Measurements from ENCODE around the gene CDH1.

CDH1 gene

DNA sequence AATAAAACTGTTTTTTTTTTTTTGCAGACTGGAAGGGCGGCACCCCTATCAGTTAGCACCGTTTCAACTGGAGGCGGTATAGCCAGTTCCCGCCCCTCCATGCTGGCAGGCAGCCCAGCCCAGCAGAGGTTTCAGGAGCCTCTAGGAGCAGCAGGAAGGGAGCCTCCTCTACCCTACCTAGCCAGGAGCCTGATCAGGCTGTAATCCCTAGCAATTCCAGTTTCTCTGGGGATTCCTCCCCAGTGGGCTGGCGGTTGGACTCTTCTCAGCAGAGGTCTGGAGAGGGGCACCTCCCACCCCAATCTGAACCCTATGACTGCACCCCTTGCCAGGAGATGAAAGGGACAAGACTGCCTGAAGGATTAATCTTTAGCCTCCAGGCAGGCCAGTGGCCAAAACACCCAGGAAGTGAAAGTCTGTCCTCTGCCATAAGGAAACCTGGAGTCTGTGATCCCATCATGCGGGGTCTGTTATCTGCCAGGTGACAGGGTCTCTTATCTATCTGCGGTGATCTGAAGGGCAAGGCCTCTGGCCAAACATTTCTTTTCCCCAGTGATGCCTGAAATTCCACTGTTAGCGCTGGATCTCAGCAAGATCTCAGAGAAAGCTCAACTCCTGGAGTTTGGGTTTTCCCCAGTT, 4.9 kb upstream of the CDH1 start:
- no peak for DNase-seq

DNA sequence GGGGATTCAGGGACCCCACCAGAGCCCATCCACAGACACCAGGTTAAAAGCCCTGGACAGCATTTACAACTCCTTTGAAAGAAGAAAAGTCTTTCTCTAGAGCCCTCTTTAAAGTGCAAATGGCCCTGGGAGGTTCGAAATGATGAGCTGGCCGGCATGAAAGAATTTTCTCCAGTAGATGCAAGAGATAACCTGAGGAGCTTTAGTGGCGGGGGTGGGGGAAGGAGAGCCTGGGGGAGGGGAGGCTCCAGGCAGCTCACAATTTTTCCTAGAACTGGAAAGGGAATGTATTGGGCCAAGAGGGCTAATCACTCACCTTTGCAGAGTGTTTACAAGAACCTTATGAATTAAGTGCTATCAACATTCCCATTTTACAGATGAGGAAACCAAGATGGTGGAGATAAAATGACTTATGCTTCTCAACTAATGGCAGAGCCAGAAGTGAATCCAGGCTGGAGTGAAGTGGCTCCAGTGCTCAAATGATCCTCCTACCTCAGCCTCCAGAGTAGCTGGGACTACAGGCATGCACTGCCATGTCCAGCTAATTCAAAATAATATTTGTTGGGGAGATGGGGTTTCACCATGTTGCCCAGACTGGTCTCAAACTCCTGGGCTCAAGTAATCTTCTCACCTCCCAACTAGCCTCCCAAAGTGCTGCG, 4.2 kb upstream of the CDH1 start:
- no peak for DNase-seq

DNA sequence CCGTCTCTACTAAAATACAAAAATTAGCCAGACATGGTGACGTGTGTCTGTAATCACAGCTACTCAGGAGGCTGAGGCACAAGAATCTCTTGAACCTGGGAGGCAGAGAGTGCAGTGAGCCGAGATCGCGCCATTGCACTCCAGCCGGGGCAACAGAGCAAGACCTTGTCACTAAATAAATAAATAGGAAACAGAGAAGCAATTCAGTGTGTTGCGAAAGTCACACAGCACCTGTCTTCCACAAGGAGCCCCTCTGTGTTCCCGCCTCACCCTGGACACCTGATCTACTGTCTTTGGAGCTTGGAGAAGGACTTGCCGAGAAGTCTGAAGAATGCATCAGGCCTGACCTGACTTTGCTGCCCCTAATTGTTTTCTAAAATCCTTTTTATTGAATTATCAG, 3.5 kb upstream of the CDH1 start:
- no peak for DNase-seq

DNA sequence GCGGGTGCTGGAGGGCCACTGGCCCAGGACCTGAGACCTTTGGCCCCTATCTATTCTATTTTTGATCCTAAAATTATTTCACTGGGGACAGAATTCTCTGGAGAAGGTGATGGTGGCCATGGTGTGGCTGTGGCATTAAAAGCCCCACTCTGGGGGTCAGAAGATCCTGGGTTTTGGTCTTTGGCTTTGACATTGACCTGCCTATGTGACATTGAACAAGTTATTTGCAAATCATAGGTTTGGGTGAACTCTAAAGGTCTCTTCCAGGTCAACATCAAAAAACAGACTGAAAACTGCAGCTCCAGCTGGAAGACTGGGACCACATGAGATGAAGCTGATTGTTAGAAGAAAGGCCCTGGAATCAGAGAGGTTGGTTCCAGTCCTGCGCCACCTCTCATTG, 2.3 kb upstream of the CDH1 start:
- DNase-seq, result no peak

DNA sequence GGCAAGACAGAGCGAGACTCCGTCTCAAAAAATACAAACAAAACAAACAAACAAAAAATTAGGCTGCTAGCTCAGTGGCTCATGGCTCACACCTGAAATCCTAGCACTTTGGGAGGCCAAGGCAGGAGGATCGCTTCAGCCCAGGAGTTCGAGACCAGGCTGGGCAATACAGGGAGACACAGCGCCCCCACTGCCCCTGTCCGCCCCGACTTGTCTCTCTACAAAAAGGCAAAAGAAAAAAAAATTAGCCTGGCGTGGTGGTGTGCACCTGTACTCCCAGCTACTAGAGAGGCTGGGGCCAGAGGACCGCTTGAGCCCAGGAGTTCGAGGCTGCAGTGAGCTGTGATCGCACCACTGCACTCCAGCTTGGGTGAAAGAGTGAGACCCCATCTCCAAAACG, 531 bp upstream of the CDH1 start:
- no peak for DNase-seq

DNA sequence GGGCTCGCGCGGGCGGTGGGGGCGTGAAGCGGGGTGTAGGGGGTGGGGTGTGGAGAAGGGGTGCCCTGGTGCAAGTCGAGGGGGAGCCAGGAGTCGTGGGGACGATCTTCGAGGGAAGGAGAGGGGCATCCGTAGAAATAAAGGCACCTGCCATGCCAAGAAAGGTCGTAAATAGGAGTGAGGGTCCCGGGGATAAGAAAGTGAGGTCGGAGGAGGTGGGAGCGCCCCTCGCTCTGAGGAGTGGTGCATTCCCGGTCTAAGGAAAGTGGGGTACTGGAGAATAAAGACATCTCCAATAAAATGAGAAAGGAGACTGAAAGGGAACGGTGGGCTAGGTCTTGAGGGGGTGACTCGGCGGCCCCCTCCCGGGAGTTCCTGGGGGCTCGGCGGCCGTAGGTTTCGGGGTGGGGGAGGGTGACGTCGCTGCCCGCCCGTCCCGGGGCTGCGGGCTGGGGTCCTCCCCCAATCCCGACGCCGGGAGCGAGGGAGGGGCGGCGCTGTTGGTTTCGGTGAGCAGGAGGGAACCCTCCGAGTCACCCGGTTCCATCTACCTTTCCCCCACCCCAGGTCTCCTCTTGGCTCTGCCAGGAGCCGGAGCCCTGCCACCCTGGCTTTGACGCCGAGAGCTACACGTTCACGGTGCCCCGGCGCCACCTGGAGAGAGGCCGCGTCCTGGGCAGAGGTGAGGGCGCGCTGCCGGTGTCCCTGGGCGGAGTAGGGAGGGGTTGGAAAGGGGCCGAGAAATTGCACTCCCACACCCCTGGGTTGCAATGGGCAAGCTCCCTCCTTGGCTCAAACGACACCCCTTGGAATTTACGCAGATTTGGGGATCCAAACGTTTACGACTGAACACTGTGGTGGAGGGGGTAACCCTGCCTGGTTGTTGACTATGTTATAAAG, 888 bp downstream of the CDH1 start:
- peak in 1 of 2 experiments; percentile 19 for DNase-seq

DNA sequence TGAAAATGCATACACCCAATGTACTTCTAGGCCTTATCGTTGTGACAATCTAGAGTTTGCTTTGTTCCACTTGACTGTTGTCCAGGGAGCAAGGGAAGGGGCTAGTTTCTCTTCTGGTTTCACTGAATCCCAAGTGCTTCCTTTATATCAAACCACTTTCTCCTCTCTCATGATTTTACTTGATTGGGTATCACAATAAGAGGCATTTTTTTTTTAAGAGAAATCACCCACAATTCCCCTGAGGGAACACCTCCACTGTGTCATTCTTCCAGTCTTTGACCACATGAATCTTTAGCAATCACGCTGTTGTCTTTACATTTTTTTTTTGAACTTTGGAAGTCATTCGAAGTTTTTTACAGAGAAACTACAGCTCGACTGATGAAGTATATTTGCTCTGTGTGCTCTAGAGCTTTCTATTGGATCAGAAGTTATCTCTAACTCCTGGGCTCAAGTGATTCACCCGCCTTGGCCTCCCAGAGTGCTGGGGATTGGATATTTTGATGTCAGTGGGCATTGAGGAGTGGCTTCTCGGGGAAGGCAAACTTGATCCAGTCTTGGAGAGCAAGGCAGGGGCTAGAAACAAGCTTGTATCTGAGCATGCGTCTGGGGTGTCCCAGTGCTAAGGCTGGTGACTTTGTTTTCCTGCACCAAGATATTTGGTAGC, 3.0 kb downstream of the CDH1 start:
- DNase-seq, result no peak

DNA sequence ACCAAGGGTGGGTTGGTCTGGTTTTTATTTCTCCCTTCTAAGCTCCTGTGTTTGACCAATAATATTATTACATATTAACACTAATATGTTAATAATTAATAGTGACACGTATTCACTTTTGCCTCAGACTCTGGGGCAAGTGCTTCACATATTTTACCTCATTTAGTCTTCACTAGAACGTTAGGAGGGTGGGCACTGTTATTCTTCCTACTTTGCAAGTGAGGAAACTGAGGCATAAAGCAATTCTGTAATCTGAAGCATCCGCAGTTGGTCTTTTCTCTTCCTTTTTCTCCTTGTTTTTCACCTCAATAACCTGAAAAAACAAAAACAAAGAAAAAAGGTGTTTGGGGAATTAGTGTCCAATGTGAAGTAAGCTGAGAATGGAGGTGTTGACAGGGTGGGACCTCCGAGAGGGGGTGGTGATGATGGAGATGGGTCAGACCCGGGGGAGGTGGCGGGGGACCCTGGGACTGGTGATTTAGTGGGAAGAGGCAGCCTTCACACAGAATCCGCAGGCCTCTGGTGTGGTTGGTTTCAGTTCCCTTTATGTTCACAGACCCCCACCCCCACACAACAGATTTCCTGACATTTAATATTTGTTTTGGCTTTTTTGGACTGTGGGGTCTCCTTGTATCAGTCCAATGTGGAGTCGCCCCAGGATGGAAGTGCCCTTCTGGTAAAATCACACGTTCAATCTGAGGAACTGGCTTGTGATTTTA, 3.7 kb downstream of the CDH1 start:
- no peak for DNase-seq

DNA sequence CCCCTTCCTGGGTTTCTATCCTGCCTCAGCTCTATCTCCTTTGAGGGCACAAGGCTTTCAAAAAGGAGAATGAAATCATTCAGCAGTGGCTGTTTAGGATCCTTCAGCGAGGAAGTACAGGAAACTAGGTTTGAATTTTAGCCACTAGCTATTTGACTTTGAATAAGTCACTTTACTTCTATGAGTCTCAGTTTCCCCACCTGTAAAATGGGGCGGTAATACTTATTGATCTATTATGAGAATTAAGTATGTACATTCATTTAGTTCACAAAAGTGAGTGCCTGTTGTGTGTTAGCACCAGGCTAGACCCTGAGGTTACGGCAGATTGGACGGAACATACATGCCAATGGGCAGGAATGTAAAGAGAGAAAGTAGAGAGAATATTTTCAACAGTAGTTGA, 6.6 kb downstream of the CDH1 start:
- no peak for DNase-seq

DNA sequence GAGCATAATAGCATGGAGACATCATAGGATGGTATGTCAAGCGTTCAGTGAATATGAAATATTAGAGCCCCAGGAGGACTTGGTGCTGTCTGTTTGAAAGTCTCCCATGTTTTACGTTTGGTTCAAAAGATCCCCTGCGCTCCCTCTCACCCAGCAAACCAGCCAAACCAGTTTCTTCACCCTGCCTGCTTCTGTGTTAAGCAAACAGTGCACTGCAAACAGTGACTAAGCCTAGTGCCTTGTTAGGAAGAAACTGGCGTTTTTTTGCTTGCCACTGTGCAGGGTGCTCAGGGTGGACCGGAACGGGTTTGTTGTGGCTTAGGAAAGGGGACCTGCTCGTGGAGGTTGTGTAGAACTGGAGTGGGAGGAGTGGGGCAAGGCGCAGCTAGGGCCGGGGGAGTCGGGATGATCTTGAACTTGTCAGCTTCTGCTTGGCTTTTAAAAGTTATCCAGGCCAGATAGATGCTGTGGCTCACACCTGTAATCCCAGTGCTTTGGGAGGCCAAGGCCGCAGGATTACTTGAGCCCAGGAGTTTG, 7.7 kb downstream of the CDH1 start:
- DNase-seq, result no peak

DNA sequence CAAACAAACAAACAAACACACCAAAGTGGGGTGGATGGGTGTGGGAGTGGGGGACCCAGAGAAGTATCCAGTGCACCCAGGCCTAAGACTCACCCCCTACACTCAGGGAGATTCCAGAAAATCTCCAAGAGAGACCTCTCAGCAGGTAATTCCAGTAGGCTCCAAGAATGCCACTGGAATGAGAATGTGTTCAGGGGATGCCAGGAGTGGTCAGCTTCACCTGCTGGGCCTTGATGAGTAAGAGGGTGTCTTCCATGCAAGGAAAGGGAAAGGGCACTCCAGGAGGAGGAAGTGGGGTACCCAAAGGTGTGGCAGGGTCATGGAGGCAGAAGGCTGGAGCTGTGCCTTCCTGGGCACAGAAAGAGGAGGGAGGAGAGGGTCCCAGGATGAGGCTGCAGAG, 9.9 kb downstream of the CDH1 start:
- DNase-seq, result no peak

DNA sequence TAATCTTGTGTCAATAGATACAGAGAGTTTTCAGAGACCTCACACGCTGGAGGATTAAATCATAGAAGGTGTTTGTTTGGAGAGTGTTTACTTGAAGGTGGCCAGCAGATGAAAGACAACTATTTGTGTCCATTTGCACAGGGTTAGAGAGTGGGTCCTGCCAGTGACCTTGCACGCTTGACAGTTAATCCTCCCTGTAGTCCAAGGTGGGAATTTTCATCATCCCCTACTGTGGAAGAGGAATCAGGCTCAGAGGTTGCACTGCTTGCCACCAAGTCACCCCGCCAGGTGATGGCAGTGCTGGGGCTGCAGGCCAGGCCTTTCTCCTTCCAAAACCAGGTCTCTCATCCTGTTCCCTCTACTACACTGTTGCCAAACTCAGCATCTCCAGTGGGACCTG, 12.3 kb downstream of the CDH1 start:
- no peak for DNase-seq

DNA sequence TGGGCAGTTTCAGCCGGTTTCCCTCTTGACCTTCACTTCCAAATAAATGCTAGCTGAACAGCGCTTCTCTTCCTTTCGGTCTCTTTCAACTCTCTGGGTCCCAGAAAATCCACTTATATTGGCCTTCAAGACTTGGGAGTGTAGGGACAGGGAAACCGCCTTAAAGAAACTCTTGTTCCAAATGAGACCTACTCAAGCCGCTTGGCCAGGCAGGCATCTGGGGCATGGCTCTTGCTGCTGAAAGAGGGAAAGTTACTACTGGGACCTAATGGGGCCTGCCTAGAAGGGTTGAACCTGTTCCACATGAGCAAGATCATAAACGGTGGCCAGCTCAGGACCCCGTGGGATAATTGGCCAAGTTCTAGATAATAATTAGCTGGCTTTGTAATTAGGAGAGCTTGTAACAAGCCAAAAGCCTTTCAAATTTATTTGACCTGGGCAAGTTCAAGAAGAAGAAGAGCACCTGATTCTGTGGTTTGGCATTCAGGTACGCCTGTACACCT, 13.2 kb downstream of the CDH1 start:
- DNase-seq, result no peak

DNA sequence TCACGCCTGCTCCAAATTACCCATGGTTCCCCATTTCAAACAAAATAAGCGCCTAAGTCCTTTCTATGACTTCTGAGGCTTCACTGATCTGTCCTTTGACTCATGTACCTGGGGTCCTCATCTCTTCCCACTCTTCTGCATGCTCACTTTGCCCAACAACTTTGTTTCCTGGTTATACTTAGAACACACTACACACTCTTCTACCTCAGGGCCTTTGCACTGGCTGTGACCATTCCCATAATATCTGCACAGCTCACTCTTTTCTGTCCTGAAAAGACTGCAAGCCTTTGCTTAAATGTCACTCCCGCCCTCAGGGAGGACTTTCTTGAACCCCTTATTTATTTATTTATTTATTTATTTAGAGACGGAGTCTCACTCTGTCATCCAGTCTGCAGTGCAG, 14.1 kb downstream of the CDH1 start:
- DNase-seq, result no peak

DNA sequence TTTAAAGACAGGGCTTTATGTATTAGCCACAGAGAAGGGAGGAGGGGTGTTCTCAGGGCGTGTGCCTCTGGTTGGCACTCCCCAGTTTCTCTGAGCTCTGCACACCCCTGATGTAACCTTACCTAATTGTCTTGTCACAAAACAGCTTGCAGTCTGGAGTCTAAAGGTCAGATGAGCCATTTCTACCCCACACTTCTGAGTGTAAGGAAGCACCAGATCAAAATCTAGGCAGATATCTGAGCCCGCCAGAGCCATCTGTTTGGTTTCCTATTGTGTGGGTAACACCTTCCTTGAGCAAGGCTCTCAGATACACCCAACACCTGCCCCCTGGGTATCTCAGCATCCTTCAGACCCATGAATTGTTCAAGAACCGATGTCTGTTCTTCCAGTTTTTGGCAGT, 15.5 kb downstream of the CDH1 start:
- peak; percentile 43 to 58 for DNase-seq

DNA sequence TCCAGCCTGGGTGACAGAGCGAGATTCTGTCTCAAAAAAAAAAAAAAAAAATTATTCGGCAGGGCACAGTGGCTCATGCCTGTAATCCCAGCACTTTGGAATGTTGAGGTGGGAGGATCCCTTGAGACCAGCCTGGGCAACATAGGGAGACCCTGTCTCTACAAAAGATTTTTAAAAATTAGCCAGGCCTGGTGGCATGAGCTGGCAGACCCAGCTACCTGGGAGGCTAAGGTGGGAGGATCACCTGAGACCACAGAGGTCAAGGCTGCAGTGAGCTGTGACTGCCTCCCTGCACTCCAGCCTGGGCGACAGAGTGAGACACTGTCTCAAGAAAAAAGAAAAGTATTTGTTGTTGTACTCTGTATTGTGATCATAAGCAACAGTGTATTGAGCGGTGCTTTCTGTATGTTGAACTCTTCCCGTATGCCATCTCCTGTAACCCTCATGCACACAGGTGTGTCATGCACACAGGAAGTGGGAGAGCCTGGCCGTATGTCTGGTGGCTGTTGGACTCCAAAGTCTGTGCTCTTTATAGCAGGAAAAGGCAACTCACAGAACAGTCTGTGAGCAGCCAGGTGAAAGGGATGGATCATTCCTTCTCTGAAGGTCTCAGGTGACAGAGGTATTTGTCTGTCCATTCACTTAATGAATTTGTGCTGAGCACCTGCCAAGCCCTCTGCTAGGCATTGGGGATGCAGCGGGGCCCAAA, 17.1 kb downstream of the CDH1 start:
- no peak for DNase-seq

DNA sequence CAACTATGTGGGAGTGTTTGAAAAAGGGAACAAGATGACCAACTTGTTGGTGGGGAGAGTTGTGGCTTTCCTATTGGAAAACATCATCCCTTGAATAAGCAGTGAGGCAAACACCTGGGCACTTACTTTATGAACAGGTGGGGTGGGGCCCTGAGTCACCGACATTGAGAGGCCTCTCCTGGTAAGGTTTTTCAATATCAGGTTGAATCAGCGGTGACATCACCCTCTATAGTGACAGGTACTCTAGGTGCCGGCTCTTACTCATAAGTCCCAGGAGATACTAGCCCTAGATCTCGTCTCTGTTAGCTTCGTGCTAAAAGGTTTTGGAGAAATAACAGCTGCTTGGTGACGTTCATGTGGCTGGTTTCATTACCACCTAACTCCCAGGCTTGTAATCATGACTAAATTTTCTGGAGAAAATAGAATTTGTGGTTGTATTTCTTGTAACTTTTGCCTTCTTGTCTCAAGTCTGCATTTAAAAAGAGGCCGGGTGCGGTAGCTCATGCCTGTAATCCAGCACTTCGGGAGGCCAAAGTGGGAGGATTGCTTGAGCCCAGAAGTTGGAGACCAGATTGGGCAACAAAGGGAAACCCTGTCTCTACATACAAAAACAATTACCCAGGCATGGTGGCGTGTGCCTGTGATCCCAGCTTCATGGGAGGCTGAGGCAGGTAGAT, 19.3 kb downstream of the CDH1 start:
- peak; percentile 77 to 84 for DNase-seq

DNA sequence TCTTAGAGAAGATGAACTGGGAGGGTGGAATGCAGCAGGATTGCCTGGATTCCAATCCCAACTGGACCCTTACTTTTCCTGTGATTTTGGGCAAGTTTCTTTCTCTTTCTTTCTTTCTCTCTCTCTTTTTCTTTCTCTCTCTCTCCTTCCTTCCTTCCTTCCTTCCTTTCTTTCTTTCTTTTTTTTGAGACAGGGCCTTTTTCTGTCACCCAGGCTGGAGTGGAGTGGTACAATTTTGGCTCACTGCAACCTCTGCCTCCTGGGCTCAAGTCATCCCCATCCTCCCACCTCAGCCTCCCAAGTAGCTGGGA, 20.5 kb downstream of the CDH1 start:
- no peak for DNase-seq

DNA sequence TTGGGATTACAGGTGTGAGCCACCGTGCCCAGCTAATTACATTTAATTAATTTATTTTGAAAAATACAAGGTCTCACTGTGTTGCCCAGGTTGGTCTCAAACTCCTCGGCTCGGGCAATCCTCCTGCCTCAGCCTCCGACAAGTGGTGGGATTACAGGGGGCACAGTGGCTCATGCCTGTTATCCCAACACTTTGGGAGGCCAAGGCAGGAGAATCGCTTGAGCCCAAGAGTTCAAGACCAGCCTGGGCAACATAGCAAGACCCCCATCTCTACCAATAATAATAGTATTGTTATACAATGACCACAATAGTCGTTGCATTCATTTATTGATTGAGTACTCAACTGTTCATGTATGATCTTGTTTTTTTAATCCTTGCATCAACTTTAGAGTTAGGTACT, 22.0 kb downstream of the CDH1 start:
- DNase-seq, result no peak

DNA sequence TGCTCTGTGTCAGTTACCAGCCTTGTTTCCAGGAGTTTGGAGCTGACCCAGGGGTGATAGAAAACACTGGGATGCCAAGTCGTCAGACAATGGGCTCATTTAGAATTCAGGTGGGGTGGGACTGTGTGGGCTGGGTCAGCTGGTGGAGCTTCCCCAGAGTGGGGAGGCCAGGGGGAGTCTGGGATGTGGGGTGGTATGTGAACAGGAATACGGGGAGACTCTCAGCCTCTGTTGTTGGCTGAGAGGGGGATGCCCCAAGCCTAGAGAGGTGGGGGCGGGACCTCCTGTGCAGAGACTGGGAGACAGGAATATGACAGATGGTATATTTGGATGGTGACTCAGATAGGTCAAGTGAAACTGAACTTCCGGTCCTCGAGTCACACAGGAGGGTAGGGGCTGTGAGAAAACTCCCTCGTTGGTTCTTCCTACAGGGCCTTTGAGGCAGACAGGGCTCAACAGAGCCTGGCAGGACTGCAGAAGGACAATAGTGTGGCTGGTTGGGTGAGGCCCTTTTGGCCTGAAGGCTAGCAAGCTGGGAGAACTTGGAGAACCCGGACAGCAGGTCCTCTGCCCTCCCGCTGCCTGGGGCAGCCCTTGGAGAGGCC, 23.7 kb downstream of the CDH1 start:
- peak; percentile 67 to 78 for DNase-seq

All from activated CD4-positive, alpha-beta T cell treated with anti-CD3 and anti-CD28 coated beads, Interleukin-2, amount 50 U/mL, for 48 hours (primary cell).